Hematopoietic multipotent progenitor cell treated with erythropoietin and hydrocortisone succinate and interleukin-3 and kit ligand, for 15 days (in vitro differentiated cells): ENCODE data around the gene KDM3B.
"Not testable (repeated sequence)": the region's sequence is repeated elsewhere in the genome, so short reads cannot be mapped to it uniquely, and the experiment has no call there.

Experiments used
- DNase-seq: peaks from one replicate; pipeline ENCODE4 v3.0.0-alpha.2; 2015; ENCODE audit warnings: low spot score

Gene KDM3B

DNA sequence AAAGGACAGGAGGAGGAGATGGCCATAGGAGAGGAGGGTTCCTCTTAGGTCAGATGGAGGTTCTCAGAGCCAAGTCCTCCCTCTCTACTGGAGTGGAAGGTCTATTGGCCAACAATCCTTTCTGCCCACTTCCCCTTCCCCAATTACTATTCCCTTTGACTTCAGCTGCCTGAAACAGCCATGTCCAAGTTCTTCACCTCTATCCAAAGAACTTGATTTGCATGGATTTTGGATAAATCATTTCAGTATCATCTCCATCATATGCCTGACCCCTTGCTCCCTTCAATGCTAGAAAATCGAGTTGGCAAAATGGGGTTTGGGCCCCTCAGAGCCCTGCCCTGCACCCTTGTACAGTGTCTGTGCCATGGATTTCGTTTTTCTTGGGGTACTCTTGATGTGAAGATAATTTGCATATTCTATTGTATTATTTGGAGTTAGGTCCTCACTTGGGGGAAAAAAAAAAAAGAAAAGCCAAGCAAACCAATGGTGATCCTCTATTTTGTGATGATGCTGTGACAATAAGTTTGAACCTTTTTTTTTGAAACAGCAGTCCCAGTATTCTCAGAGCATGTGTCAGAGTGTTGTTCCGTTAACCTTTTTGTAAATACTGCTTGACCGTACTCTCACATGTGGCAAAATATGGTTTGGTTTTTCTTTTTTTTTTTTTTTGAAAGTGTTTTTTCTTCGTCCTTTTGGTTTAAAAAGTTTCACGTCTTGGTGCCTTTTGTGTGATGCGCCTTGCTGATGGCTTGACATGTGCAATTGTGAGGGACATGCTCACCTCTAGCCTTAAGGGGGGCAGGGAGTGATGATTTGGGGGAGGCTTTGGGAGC is 115.9 kb downstream of the KDM3B start:
- DNase-seq, result no peak

GRCh38 chr5:138468966-138469539 is 116.6 kb downstream of the KDM3B start:
- DNase-seq, result no peak

DNA sequence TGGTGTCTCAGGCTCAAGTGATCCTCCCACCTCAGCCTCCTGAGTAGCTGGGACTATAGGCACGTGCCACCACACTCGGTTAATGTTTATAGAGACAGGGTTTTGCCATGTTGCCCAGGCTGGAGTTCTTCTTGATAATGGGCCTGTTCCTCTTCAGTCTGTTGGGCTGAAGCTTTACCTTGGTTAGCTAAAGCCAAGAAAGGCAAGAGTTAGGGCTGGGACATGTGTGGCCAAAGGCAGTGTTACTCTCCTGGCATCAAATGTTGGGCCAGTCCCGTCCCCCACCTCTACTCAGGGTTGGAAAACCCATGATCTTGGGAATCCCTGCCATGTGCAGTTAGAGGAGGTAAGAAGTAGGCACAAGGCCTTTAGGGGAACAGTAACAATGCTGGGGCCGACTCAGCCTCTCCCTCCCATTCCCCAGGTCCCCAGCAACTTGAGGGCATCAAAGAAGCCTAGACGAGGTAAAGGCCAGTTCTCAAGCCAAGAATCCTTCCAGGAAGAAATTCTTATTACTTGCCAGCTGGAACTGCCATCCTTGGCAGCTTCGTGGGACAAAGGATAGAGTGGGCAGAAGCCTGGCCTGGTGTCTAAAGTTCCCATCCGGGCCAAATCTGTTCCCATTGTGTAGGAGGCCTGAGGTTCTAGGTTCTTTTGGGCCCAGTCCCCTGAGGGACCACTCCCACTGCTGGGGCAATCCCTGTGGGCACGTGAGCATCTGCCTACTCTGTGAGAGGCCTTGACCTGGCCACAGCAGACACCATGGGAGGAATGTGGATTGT is 117.2 kb downstream of the KDM3B start:
- DNase-seq, result no peak

DNA sequence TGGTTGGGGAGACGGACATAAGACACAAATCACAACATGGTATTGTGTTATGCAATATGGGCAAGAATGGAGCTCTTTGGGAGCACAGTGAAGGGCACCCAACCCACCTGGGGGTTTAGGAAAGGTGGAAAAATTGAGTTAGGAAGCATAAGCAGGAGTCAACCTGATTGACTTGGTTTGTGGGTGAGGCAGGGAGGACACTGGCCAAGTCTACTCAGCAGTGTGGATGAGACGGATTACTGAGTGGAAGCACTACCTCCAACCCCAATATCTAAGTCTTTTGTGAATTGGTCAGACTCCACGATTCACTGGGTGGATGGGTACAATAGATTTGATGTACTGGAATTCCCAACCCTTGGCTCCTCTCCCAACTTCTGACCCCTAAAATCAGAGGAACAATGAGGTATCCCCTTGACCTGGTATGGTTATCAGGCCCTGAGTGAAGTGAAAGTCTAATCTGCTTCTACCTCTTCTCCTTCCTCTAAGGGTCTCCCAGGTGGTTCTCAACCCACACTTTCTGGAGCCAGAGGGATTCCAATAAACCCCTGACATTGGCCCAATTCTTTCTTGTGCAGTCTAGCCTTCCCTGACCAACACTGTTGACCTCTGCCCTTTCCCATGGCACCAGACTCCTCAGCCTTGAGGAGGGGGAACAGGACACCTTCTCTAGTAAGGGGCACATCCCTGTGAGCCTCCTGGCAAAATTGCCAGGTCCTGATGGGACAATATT is 118.0 kb downstream of the KDM3B start:
- DNase-seq, result no peak

GRCh38 chr5:138471052-138471361 is 118.5 kb downstream of the KDM3B start:
- DNase-seq, result no peak

DNA sequence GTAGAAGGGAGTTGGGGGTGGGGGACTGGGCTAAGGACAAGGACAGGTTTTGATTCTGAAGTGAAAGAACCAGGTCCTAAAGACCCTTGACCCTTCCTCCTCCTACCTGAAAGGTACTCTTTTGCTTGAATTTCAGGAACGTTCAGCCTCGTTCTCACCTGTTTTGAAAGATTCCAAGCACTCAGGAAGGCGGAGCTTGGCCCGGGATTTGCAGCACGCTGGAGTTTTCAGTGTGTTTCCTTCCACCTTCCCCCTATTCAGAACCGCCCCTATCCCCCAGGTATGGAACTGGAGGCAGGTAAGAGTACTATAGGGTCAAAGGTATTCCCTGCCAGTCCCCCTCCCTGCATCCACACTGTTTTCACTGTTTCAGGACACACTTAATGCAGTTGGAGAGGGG is 119.9 kb downstream of the KDM3B start:
- no peak for DNase-seq

- DNase-seq, result not testable (repeated sequence)
Observed at GRCh38 chr5:138473151-138473550, 120.7 kb downstream of the KDM3B start.

- DNase-seq, result no peak
Observed at GRCh38 chr5:138476918-138477317, 124.4 kb downstream of the KDM3B start.

DNA sequence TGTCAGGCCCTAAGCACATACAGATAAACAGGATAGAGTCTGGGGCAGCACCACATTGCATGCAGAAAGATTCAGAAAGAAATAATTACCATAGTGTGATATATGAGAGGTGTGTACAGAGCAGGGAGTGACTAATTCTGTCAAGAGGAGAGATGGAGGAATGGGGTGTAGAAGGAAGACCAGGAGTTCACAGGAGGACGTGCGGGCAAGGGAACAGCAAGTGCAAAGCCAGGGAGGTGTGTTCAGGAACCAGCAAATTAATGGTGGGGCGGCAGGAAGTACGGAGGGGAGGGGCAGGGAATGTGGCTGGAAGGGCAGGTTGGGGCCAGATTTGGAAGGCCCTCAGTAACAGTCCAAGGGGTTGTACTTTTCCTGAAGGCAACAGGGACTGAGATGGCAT is 130.2 kb downstream of the KDM3B start:
- no peak for DNase-seq
